Endothelial cell (in vitro differentiated cells): ENCODE measurements around the gene LEPR. TPM values are rescaled to one million over a fixed set of nuclear protein-coding genes. Genes with fewer than 3 reads are reported as not detected.
"Not testable (repeated sequence)": the region's sequence is repeated elsewhere in the genome, so short reads cannot be mapped to it uniquely, and the experiment has no call there.

Experiments used
- DNase-seq: peaks from one replicate; pipeline ENCODE4 v3.0.0; 2021; ENCODE audit warnings: low spot score
- H3K27ac Mint-ChIP-seq: one replicate; pipeline ENCODE4 v1.8.0; 2021; ENCODE audit warnings: mixed read lengths, inconsistent platforms; ENCODE audit not compliant: unreplicated experiment
- H3K27me3 Mint-ChIP-seq: one replicate; pipeline ENCODE4 v1.8.0; 2021; ENCODE audit warnings: mild to moderate bottlenecking, moderate library complexity, mixed read lengths, inconsistent platforms; ENCODE audit not compliant: unreplicated experiment
- H3K36me3 Mint-ChIP-seq: one replicate; pipeline ENCODE4 v1.8.0; 2021; ENCODE audit warnings: mild to moderate bottlenecking, low read depth, mixed read lengths, inconsistent platforms; ENCODE audit not compliant: unreplicated experiment
- H3K4me1 Mint-ChIP-seq: one replicate; pipeline ENCODE4 v1.8.0; 2021; ENCODE audit warnings: mild to moderate bottlenecking, mixed read lengths, inconsistent platforms; ENCODE audit not compliant: unreplicated experiment
- H3K4me3 Mint-ChIP-seq: one replicate; pipeline ENCODE4 v1.8.0; 2021; ENCODE audit warnings: mild to moderate bottlenecking, mixed read lengths, inconsistent platforms; ENCODE audit not compliant: unreplicated experiment
- H3K9me3 Mint-ChIP-seq: one replicate; pipeline ENCODE4 v1.8.0; 2021; ENCODE audit warnings: mixed read lengths, inconsistent platforms; ENCODE audit not compliant: unreplicated experiment
- CTCF ChIP-seq: fragments of 200-600 bp; sonication (generic); IDR thresholded peaks from one replicate; pipeline ENCODE4 v1.5.0; 2021; ENCODE audit warnings: antibody characterized with exemption; ENCODE audit not compliant: unreplicated experiment
- total RNA-seq: library from RNA; stranded (reverse); fragmentation: NEBNext Ultra II Directional; extraction: Animal tissue kit (Norgen Biotek cat#: 25700); gene quantifications from one replicate; pipeline ENCODE4 v1.2.1, GENCODE V29; 2021; ENCODE audit not compliant: unreplicated experiment

LEPR gene
- total RNA-seq, 1 donor from 2014 or later = 8.3 TPM

- Mint-ChIP-seq H3K9me3 (no peaks in the 10 kb centered on the region), H3K27ac (no peak overlapping the region), H3K4me1 (peaks cover 4% of the 10 kb centered on the region), H3K27me3 (no peaks in the 10 kb centered on the region), H3K4me3 (no peak overlapping the region), H3K36me3 (peaks cover 4% of the 10 kb centered on the region)
- no peak for DNase-seq
- no peak for TF ChIP-seq CTCF
Observed at GRCh38 chr1:65378247-65378946, 42.1 kb upstream of the LEPR start.

GRCh38 chr1:65384426-65384825 is 36.0 kb upstream of the LEPR start:
- H3K27ac Mint-ChIP-seq, H3K4me3 Mint-ChIP-seq, H3K4me1 Mint-ChIP-seq, H3K36me3 Mint-ChIP-seq, H3K9me3 Mint-ChIP-seq, H3K27me3 Mint-ChIP-seq, DNase-seq: not testable (repeated sequence)

GRCh38 chr1:65386439-65386838 is 34.0 kb upstream of the LEPR start:
- H3K27ac Mint-ChIP-seq = no peak overlapping the region
- H3K4me3 Mint-ChIP-seq = no peak overlapping the region
- no peak for TF ChIP-seq CTCF
- no peak for DNase-seq
- H3K9me3 Mint-ChIP-seq = no peaks in the 10 kb centered on the region
- no peaks in the 10 kb centered on the region for H3K4me1 Mint-ChIP-seq
- no peaks in the 10 kb centered on the region for H3K27me3 Mint-ChIP-seq
- peaks cover 4% of the 10 kb centered on the region for H3K36me3 Mint-ChIP-seq

DNA sequence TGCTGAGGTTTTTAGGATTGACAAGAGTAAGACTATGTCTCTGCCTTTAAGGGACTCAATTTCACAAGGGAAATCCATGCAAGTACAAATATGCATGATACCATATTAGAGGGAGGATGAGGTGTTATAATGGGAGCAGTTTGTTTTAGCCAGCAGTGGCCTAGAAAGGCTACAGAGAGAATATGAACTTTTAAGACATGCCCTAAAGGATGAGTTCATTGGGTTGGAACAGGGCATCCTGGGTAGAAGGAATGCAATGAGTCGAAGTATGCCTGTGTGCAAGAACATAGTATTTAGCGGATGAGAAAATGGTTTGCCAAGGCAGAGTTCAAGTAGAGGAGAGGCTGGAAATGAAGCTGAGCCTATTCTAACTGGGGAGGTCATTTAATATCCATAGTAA is 32.6 kb upstream of the LEPR start:
- H3K4me1 Mint-ChIP-seq = no peaks in the 10 kb centered on the region
- H3K27ac Mint-ChIP-seq = no peak overlapping the region
- no peak for TF ChIP-seq CTCF
- no peaks in the 10 kb centered on the region for H3K27me3 Mint-ChIP-seq
- no peaks in the 10 kb centered on the region for H3K9me3 Mint-ChIP-seq
- no peak for DNase-seq
- no peak overlapping the region for H3K4me3 Mint-ChIP-seq
- peaks cover under 1% of the 10 kb centered on the region for H3K36me3 Mint-ChIP-seq

GRCh38 chr1:65388908-65389695 is 31.4 kb upstream of the LEPR start:
- Mint-ChIP-seq H3K27me3 (no peaks in the 10 kb centered on the region), H3K4me3 (no peak overlapping the region), H3K9me3 (no peaks in the 10 kb centered on the region), H3K27ac (no peak overlapping the region), H3K4me1 (no peaks in the 10 kb centered on the region), H3K36me3 (no peaks in the 10 kb centered on the region)
- no peak for DNase-seq
- no peak for TF ChIP-seq CTCF
